OCI-LY7 (cell line): ENCODE results near the gene CDK7. TPM values are rescaled to one million over a fixed set of nuclear protein-coding genes. Genes with fewer than 3 reads are reported as not detected.

ENCODE experiments used
- BruUV-seq: library from RNA; stranded (reverse); fragments of 400-500 nt; replicated peaks from 2 replicates; lab custom pipeline; 2021; lab: Mats Ljungman, UMichigan
- CTCF ChIA-PET: fragments of 300-600 bp; sonication (Branson Sonifier 250); formaldehyde crosslinking; loops from one replicate; lab custom pipeline; 2022; ENCODE audit warnings: antibody characterized with exemption; ENCODE audit not compliant: unreplicated experiment; lab: Charles Lee
- POLR2A ChIA-PET: fragments of 300-600 bp; sonication (Branson Sonifier 250); formaldehyde crosslinking; loops from one replicate; lab custom pipeline; 2022; ENCODE audit warnings: antibody characterized with exemption; lab: Charles Lee
- DNase-seq: peaks from one replicate; pipeline ENCODE4 v3.0.0-alpha.2; 2015; ENCODE audit warnings: low spot score
- H2AFZ ChIP-seq: fragments of 200-600 bp; sonication (generic), shearing (Covaris generic); 2 replicates; pipeline ENCODE4 v1.6.1; 2014; ENCODE audit warnings: mild to moderate bottlenecking, antibody characterized with exemption, low read length, moderate library complexity
- H3K27ac ChIP-seq: fragments of 200-600 bp; sonication (generic); 2 replicates; pipeline ENCODE4 v1.5.1; 2014; ENCODE audit warnings: mixed run types, low read depth, mild to moderate bottlenecking, moderate library complexity, low read length, inconsistent platforms; ENCODE audit not compliant: poor library complexity, severe bottlenecking
- H3K36me3 ChIP-seq: fragments of 200-600 bp; sonication (generic); 2 replicates; pipeline ENCODE4 v1.6.1; 2014; ENCODE audit warnings: mild to moderate bottlenecking, antibody characterized with exemption, low read length, moderate library complexity, mixed read lengths; ENCODE audit not compliant: insufficient read depth
- H3K4me1 ChIP-seq: fragments of 200-600 bp; sonication (generic); 2 replicates; pipeline ENCODE4 v1.5.1; 2014; ENCODE audit warnings: mild to moderate bottlenecking, low read length; ENCODE audit not compliant: insufficient read depth, poor library complexity, severe bottlenecking
- H3K4me2 ChIP-seq: fragments of 200-600 bp; sonication (generic); 2 replicates; pipeline ENCODE4 v1.6.1; 2014; ENCODE audit warnings: mild to moderate bottlenecking, low read length
- H3K4me3 ChIP-seq: fragments of 200-600 bp; sonication (generic); 2 replicates; pipeline ENCODE4 v1.5.1; 2014; ENCODE audit warnings: mild to moderate bottlenecking, low read depth, low read length; ENCODE audit not compliant: poor library complexity, severe bottlenecking
- H3K79me2 ChIP-seq: fragments of 200-600 bp; sonication (generic); 2 replicates; pipeline ENCODE4 v1.6.1; 2016; ENCODE audit warnings: low read depth, mild to moderate bottlenecking, low read length, moderate library complexity, mixed read lengths; ENCODE audit not compliant: insufficient read depth
- H3K9me2 ChIP-seq: fragments of 200-600 bp; sonication (generic); 2 replicates; pipeline ENCODE4 v1.6.1; 2016; ENCODE audit warnings: mild to moderate bottlenecking, low read length, mixed read lengths; ENCODE audit not compliant: insufficient read depth
- H3K9me3 ChIP-seq: fragments of 200-600 bp; sonication (generic); 2 replicates; pipeline ENCODE4 v1.6.1; 2014; ENCODE audit warnings: mild to moderate bottlenecking, mixed run types, low read length, mixed read lengths
- H4K20me1 ChIP-seq: fragments of 200-600 bp; sonication (generic); 2 replicates; pipeline ENCODE4 v1.6.1; 2014; ENCODE audit warnings: mild to moderate bottlenecking, antibody characterized with exemption, low read length, moderate library complexity, mixed read lengths; ENCODE audit not compliant: insufficient read depth
- CTCF ChIP-seq: fragments of 200-600 bp; sonication (generic); conservative IDR thresholded peaks from 2 replicates; pipeline ENCODE4 v1.5.1; 2014; ENCODE audit warnings: mild to moderate bottlenecking, antibody characterized with exemption, low read length, moderate library complexity, mixed read lengths
- EZH2phosphoT487 ChIP-seq: fragments of 200-600 bp; sonication (generic); IDR thresholded peaks from 2 replicates; pipeline ENCODE4 v1.6.1; 2018; ENCODE audit warnings: low read depth, borderline replicate concordance, mild to moderate bottlenecking, mixed run types, antibody characterized with exemption, low read length, moderate library complexity, mixed read lengths
- intact Hi-C: fragments of 100-400 bp; cut with micrococcal nuclease; formaldehyde crosslinking; loops from one replicate; pipeline ENCODE4 v1.10.0; 2022; ENCODE audit not compliant: unreplicated experiment
- total RNA-seq, 2 experiments: library from RNA; depleted of rRNA in 1 of 2; stranded (reverse); fragments of >200 nt in 1 of 2; shearing (Covaris generic) in 1 of 2; gene quantifications; 2 replicates each; pipeline ENCODE4 v1.2.3, GENCODE V29; 2014 to 2022

Gene CDK7
- total RNA-seq, 2 experiments from 2014 or later: 18.4 to 33.1 TPM

- Histone ChIP-seq H3K79me2 (peaks cover 21% of the 10 kb centered on the region), H4K20me1 (no peaks in the 10 kb centered on the region), H3K27ac (peak overlapping the region; percentile 75), H3K9me2 (no peaks in the 10 kb centered on the region), H2AFZ (peak overlapping the region; percentile 95), H3K4me2 (peak overlapping the region; percentile 93), H3K36me3 (peaks cover 31% of the 10 kb centered on the region), H3K4me3 (peak overlapping the region; percentile 85), H3K9me3 (no peaks in the 10 kb centered on the region), H3K4me1 (peaks cover 25% of the 10 kb centered on the region)
- ChIA-PET POLR2A (interaction anchor here (0.6 to 1.4 kb wide), 4 partner anchors 9 to 644 kb away, joined by 3 read pairs; no protein-coding TSS in a partner anchor), CTCF (no interaction called here)
- intact Hi-C loops: loop anchor here (1.0 to 2.0 kb wide), 2 partner anchors 18 to 124 kb away; partner anchors contain the start of gene CDK7
- TF ChIP-seq CTCF (no peak), EZH2phosphoT487 (no peak)
- no peak for DNase-seq
- BruUV-seq: TSS peak; percentile 95
These were observed 17.6 kb upstream of the CDK7 start for GRCh38 chr5:69217151-69217511.

GRCh38 chr5:69217548-69218526, 16.8 kb upstream of the CDK7 start:
- H3K4me2 ChIP-seq: peak overlapping the region; percentile 93
- H4K20me1 ChIP-seq: no peaks in the 10 kb centered on the region
- peaks cover 30% of the 10 kb centered on the region for H3K36me3 ChIP-seq
- peak overlapping the region; percentile 75 for H3K27ac ChIP-seq
- peak overlapping the region; percentile 85 for H3K4me3 ChIP-seq
- no TSS peak for BruUV-seq
- H3K9me2 ChIP-seq: no peaks in the 10 kb centered on the region
- intact Hi-C loops: loop anchor here (1.0 to 2.0 kb wide), 2 partner anchors 17 to 125 kb away; partner anchors contain the start of gene CDK7
- TF ChIP-seq CTCF (no peak), EZH2phosphoT487 (no peak)
- peaks cover 21% of the 10 kb centered on the region for H3K79me2 ChIP-seq
- peak overlapping the region; percentile 95 for H2AFZ ChIP-seq
- ChIA-PET CTCF (no interaction called here), POLR2A (interaction anchor here (0.6 to 1.4 kb wide), 5 partner anchors 9 to 644 kb away, joined by 3 to 4 read pairs (median 3); partner anchors contain the start of gene CDK7)
- no peaks in the 10 kb centered on the region for H3K9me3 ChIP-seq
- DNase-seq: peak; percentile 95
- peaks cover 25% of the 10 kb centered on the region for H3K4me1 ChIP-seq
